HCT116 (cell line): ENCODE results near the gene KRT6A. TPM values are rescaled to one million over a fixed set of nuclear protein-coding genes. Genes with fewer than 3 reads are reported as not detected.

Experiments
- ATAC-seq: fragments of 200-7000 bp; cut with Tn5 transposase; 2 replicates; pipeline ENCODE4 v1.9.1; 2020; ENCODE audit warnings: mild to moderate bottlenecking, moderate library complexity
- BruUV-seq: library from RNA; stranded (reverse); fragments of 400-500 nt; replicated peaks from 2 replicates; lab custom pipeline; 2021; lab: Mats Ljungman, UMichigan
- CTCF ChIA-PET: fragments of 300-600 bp; sonication (Branson Sonifier 250); formaldehyde crosslinking; loops from one replicate; lab custom pipeline; 2021; ENCODE audit warnings: antibody characterized with exemption; lab: Charles Lee
- POLR2A ChIA-PET: fragments of 300-600, 350-600 bp; sonication (Branson Sonifier 250); formaldehyde crosslinking; loops from one replicate; lab custom pipeline; 2021; ENCODE audit warnings: antibody characterized with exemption; lab: Charles Lee
- RAD21 ChIA-PET, 2 experiments: fragments of 300-600 bp; sonication (Branson Sonifier 250); formaldehyde crosslinking; loops; one replicate each; lab custom pipeline; 2023; ENCODE audit warnings: low total read pairs in 2 of 2; ENCODE audit not compliant: uncharacterized antibody in 2 of 2, unreplicated experiment in 2 of 2, low non-redundant PET in 1 of 2; lab: Charles Lee
- DNase-seq: peaks from one replicate; pipeline ENCODE4 v3.0.0-alpha.2; 2010; ENCODE audit warnings: low read depth, low spot score
- H2AFZ ChIP-seq: fragments of 200-600 bp; shearing (Covaris generic), sonication (generic); 2 replicates; pipeline ENCODE4 v1.6.1; 2017; ENCODE audit warnings: low read depth, mixed run types, mixed read lengths, antibody characterized with exemption, low read length; ENCODE audit not compliant: poor library complexity, severe bottlenecking
- H3K27ac ChIP-seq: 2 replicates; pipeline ENCODE4 v1.5.1; 2012; ENCODE audit warnings: low read depth, low read length
- H3K27me3 ChIP-seq: fragments of 200-600 bp; sonication (generic); 2 replicates; pipeline ENCODE4 v1.6.1; 2016; ENCODE audit warnings: mixed run types, low read length, mixed read lengths; ENCODE audit not compliant: insufficient read depth
- H3K36me3 ChIP-seq, 2 experiments: fragments of 200-500 bp in 1 of 2; fragments of 200-600 bp in 1 of 2; sonication (Bioruptor generic) in 1 of 2; sonication (generic) in 1 of 2; 2 replicates each; pipeline versions ENCODE4 v1.5.1 to v1.6.1; 2014 to 2016; ENCODE audit warnings: low read length in 2 of 2, inconsistent platforms in 1 of 2, mixed read lengths in 1 of 2, mixed run types in 1 of 2; ENCODE audit not compliant: insufficient read depth in 2 of 2, control insufficient read depth in 1 of 2
- H3K4me1 ChIP-seq, 2 experiments: fragments of 200-600 bp in 1 of 2; sonication (generic) in 1 of 2; 2 replicates each; pipeline versions ENCODE4 v1.5.1 to v1.6.1; 2012 to 2017; ENCODE audit warnings: low read length in 2 of 2, inconsistent platforms in 1 of 2, mild to moderate bottlenecking in 1 of 2, mixed read lengths in 1 of 2, mixed run types in 1 of 2, moderate library complexity in 1 of 2; ENCODE audit not compliant: insufficient read depth in 2 of 2, control insufficient read depth in 1 of 2
- H3K4me2 ChIP-seq: fragments of 200-600 bp; sonication (generic); 2 replicates; pipeline ENCODE4 v1.6.1; 2017; ENCODE audit warnings: mixed run types, low read length, mixed read lengths
- H3K4me3 ChIP-seq, 2 experiments: fragments of 200-600 bp in 1 of 2; sonication (generic) in 1 of 2; replicated peaks in 1 of 2; 2 replicates each; pipeline ENCODE4 v1.5.1; 2011 to 2016; ENCODE audit warnings: low read length in 2 of 2, control low read depth in 1 of 2, low read depth in 1 of 2, mild to moderate bottlenecking in 1 of 2, mixed read lengths in 1 of 2, mixed run types in 1 of 2
- H3K79me2 ChIP-seq: fragments of 200-600 bp; sonication (generic); 2 replicates; pipeline ENCODE4 v1.6.1; 2017; ENCODE audit warnings: mild to moderate bottlenecking, mixed run types, low read length, moderate library complexity, mixed read lengths; ENCODE audit not compliant: insufficient read depth
- H3K9ac ChIP-seq: fragments of 200-600 bp; sonication (generic); 2 replicates; pipeline ENCODE4 v1.6.1; 2016; ENCODE audit warnings: low read length, mixed read lengths
- H3K9me2 ChIP-seq: fragments of 200-600 bp; sonication (generic), shearing (Covaris generic); 2 replicates; pipeline ENCODE4 v1.6.1; 2017; ENCODE audit warnings: mixed run types, mild to moderate bottlenecking, moderate library complexity; ENCODE audit not compliant: insufficient read depth
- H3K9me3 ChIP-seq, 2 experiments: fragments of 200-500 bp in 1 of 2; fragments of 200-600 bp in 1 of 2; sonication (Bioruptor generic) in 1 of 2; sonication (generic) in 1 of 2; 2 replicates each; pipeline ENCODE4 v1.6.1; 2014 to 2017; ENCODE audit warnings: low read length in 2 of 2, mixed read lengths in 2 of 2, inconsistent platforms in 1 of 2, low read depth in 1 of 2, mild to moderate bottlenecking in 1 of 2, mixed run types in 1 of 2, moderate library complexity in 1 of 2; ENCODE audit not compliant: control insufficient read depth in 1 of 2, insufficient read depth in 1 of 2
- H4K20me1 ChIP-seq: fragments of 200-600 bp; sonication (generic), shearing (Covaris generic); 2 replicates; pipeline ENCODE4 v1.6.1; 2017; ENCODE audit warnings: mixed run types, mild to moderate bottlenecking, moderate library complexity; ENCODE audit not compliant: insufficient read depth
- CTCF ChIP-seq, 3 experiments: fragments of 200-600 bp in 1 of 3; sonication (generic) in 1 of 3; IDR thresholded peaks in 2 of 3; conservative IDR thresholded peaks in 1 of 3; 2 replicates each; pipeline ENCODE4 v1.5.1; 2012 to 2017; ENCODE audit warnings: low read depth in 2 of 3, low read length in 2 of 3, antibody characterized with exemption in 1 of 3, borderline replicate concordance in 1 of 3, control low read depth in 1 of 3, mild to moderate bottlenecking in 1 of 3, mixed read lengths in 1 of 3, mixed run types in 1 of 3, moderate library complexity in 1 of 3; ENCODE audit not compliant: insufficient read depth in 1 of 3
- FOSL1 ChIP-seq: IDR thresholded peaks from 2 replicates; pipeline ENCODE4 v1.6.1; 2012; ENCODE audit warnings: low read depth
- RAD21 ChIP-seq: IDR thresholded peaks from 2 replicates; pipeline ENCODE4 v1.6.1; 2012; ENCODE audit warnings: low read depth, mild to moderate bottlenecking
- SIN3A ChIP-seq: IDR thresholded peaks from 2 replicates; pipeline ENCODE4 v1.6.1; 2012; ENCODE audit warnings: low read depth
- SRF ChIP-seq: IDR thresholded peaks from 2 replicates; pipeline ENCODE4 v1.6.1; 2012; ENCODE audit warnings: low read depth
- YY1 ChIP-seq: IDR thresholded peaks from 2 replicates; pipeline ENCODE4 v1.6.1; 2011; ENCODE audit warnings: low read length, low read depth, moderate library complexity, mild to moderate bottlenecking; ENCODE audit not compliant: insufficient replicate concordance; ENCODE audit errors: extremely low read depth
- ZBTB33 ChIP-seq: IDR thresholded peaks from 2 replicates; pipeline ENCODE4 v1.6.1; 2011; ENCODE audit warnings: mild to moderate bottlenecking, low read length, moderate library complexity; ENCODE audit not compliant: insufficient replicate concordance; ENCODE audit errors: extremely low read depth
- intact Hi-C: fragments of 100-400 bp; cut with micrococcal nuclease; formaldehyde crosslinking; loops from 2 replicates; pipeline ENCODE4 v1.10.0; 2022
- total RNA-seq: library from RNA; stranded (reverse); gene quantifications from one replicate; pipeline ENCODE4 v1.2.1, GENCODE V29; 2021; ENCODE audit not compliant: unreplicated experiment

KRT6A gene
- total RNA-seq, 1 experiment from 2014 or later = 0.66 TPM

GRCh38 chr12:52497975-52498374 is 4.9 kb upstream of the KRT6A start:
- ATAC-seq = no peak
- CTCF ChIA-PET = no interaction called here
- intact Hi-C loops = no loop called here

More at GRCh38 chr12:52497975-52498374, 4.9 kb upstream of the KRT6A start:
- no peak for DNase-seq
- RAD21 ChIA-PET = no interaction called here
- TF ChIP-seq CTCF (IDR thresholded peaks at IDR 0.05 in 2 of 3, conservative IDR thresholded peaks at IDR 0.05 in 1 of 3; ENCODE audit: borderline replicate concordance in 1 of 3, insufficient read depth in 1 of 3, low read depth in 2 of 3, low read length in 2 of 3) (no peak), YY1 (no peak), FOSL1 (no peak), SRF (no peak), RAD21 (no peak), SIN3A (no peak), ZBTB33 (no peak)
- Histone ChIP-seq H3K9ac (no peak overlapping the region), H3K79me2 (no peaks in the 10 kb centered on the region), H3K27ac (no peak overlapping the region), H3K4me2 (no peak overlapping the region), H4K20me1 (no peaks in the 10 kb centered on the region), H2AFZ (no peak overlapping the region), H3K9me3 (no peaks in the 10 kb centered on the region), H3K27me3 (no peaks in the 10 kb centered on the region), H3K36me3 (no peaks in the 10 kb centered on the region), H3K9me2 (no peaks in the 10 kb centered on the region), H3K4me3 (no peak overlapping the region), H3K4me1 (peaks cover 29 to 80% of the 10 kb centered on the region in 2 experiments)
- BruUV-seq = no TSS peak
- POLR2A ChIA-PET = no interaction called here
